ENCODE results near the gene FLOT1.

DNA sequence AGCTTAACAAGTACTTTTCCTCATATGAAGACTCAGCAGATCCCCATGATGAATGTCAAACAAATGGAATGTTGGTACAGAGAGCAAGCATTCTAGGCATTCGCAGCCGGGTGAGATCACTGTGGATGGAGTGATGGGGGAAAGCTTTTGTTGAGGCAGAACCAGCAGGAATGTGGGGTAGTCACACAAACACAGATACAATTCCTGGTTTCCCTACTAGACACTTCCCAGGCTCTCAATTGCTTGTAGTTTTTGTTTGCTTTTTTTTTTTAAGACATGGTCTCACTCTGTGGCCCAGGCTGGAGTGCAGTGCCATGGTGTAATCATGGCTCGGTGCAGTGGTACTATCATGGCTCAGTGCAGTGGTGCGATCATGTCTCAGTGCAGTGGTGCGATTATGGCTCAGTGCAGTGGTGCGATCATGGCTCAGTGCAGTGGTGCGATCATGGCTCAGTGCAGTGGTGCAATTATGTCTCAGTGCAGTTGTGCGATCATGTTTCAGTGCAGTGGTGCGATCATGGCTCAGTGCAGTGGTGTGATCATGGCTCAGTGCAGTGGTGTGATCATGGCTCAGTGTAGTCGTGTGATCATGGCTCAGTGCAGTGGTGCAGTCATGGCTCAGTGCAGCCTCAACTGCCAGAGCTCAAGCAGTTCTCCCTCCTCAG lies 17.2 kb upstream of the FLOT1 start:
- no peak for TF ChIP-seq POLR2A (IDR thresholded peaks at IDR 0.05)
- TF ChIP-seq, protein P1, sequence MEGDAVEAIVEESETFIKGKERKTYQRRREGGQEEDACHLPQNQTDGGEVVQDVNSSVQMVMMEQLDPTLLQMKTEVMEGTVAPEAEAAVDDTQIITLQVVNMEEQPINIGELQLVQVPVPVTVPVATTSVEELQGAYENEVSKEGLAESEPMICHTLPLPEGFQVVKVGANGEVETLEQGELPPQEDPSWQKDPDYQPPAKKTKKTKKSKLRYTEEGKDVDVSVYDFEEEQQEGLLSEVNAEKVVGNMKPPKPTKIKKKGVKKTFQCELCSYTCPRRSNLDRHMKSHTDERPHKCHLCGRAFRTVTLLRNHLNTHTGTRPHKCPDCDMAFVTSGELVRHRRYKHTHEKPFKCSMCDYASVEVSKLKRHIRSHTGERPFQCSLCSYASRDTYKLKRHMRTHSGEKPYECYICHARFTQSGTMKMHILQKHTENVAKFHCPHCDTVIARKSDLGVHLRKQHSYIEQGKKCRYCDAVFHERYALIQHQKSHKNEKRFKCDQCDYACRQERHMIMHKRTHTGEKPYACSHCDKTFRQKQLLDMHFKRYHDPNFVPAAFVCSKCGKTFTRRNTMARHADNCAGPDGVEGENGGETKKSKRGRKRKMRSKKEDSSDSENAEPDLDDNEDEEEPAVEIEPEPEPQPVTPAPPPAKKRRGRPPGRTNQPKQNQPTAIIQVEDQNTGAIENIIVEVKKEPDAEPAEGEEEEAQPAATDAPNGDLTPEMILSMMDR (IDR thresholded peaks at IDR 0.05 in 4 of 5, conservative IDR thresholded peaks at IDR 0.05 in 1 of 5): no peak
